ENCODE measurements around the gene DNM3. TPM values are rescaled to one million over a fixed set of nuclear protein-coding genes. Genes with fewer than 3 reads are reported as not detected.

The DNM3 gene
- total and polyA plus RNA-seq, 2 experiments from 2014 or later = 0.11 to 1.4 TPM

DNA sequence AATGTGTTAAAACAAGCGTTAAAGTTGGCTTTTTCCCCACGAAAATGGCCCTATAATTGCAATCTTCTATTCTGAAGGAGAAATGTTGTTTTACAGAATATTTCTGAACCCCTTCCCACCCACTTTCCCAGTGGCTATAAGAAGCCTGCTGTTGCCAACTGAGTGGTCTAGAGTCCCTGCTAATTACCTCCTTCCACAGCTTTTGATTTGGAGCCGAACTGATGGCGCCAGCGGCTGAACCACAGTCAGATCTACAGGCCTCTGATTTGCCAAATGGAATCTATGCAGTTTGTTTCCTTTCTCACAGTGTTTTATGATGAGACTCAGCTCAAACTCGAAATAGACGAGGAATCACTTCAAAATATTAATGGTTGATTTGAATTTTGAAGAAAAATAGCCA is 503.1 kb downstream of the DNM3 start:
- Histone ChIP-seq H3K4me2 (ENCODE audit: unreplicated experiment) (peak overlapping the region; percentile 90), H3K9ac (peak overlapping the region; percentile 79), H3K9me3 (ENCODE audit: low read depth) (no peaks in the 10 kb centered on the region), H4K20me1 (ENCODE audit: insufficient read depth) (no peaks in the 10 kb centered on the region), H3K79me2 (ENCODE audit: insufficient read depth) (no peaks in the 10 kb centered on the region), H2AFZ (peak overlapping the region; percentile 69), H3F3A (ENCODE audit: insufficient read depth) (peaks cover 37% of the 10 kb centered on the region), H3K27ac (peak overlapping the region; percentile 94), H3K4me3 (peak overlapping the region; percentile 66), H3K4me1 (ENCODE audit: insufficient read depth) (peaks cover 28% of the 10 kb centered on the region), H3K9me2 (ENCODE audit: insufficient read depth) (no peaks in the 10 kb centered on the region), H3K36me3 (ENCODE audit: low read depth) (no peaks in the 10 kb centered on the region), H3K27me3 (replicated peaks; ENCODE audit: insufficient read depth) (no peaks in the 10 kb centered on the region)
- in situ Hi-C loops (cut with MboI) = no loop called here
- 34 to 41% methylated on average over 7 of the region's 7 CpGs for WGBS, 2 experiments (ENCODE audit: low coverage in 1 of 2, low lambda C conversion rate in 2 of 2, missing lambda C conversion rate in 2 of 2)
- TF ChIP-seq EZH2 (IDR thresholded peaks at IDR 0.05; ENCODE audit: insufficient read depth, poor library complexity, severe bottlenecking) (no peak), EZH2phosphoT487 (IDR thresholded peaks at IDR 0.05; ENCODE audit: insufficient read depth, low read depth) (no peak)
- DNase-seq = peak; percentile 34

DNA sequence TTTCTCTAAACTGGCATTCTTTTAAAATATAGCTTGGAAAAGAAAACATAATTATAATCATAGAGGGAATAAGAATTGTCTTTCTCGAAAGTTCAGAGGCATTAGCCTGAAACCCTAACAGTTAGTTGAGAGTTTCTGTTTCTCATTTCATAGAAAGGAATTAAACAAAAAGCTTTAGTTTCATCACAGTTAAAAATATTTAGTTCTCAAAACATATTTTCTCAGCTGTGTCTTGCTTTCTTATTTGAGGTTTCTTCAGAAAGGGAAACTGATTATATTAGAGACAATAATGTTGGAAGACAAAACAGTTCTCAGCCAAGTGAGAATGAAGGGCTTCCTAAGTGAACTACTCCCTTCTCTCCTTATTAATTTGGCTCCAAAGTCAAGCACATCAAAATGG is 503.8 kb downstream of the DNM3 start:
- peak overlapping the region; percentile 90 for H3K4me2 ChIP-seq (ENCODE audit: unreplicated experiment)
- peaks cover 28% of the 10 kb centered on the region for H3K4me1 ChIP-seq (ENCODE audit: insufficient read depth)
- no peaks in the 10 kb centered on the region for H3K79me2 ChIP-seq (ENCODE audit: insufficient read depth)
- H3K27ac ChIP-seq = peak overlapping the region; percentile 94
- no peaks in the 10 kb centered on the region for H3K9me2 ChIP-seq (ENCODE audit: insufficient read depth)
- 42 to 56% methylated on average over 1 of the region's 1 CpG for WGBS, 2 experiments (ENCODE audit: low coverage in 1 of 2, low lambda C conversion rate in 2 of 2, missing lambda C conversion rate in 2 of 2)
- no peak for DNase-seq
- H3F3A ChIP-seq (ENCODE audit: insufficient read depth) = peaks cover 37% of the 10 kb centered on the region
- TF ChIP-seq EZH2phosphoT487 (IDR thresholded peaks at IDR 0.05; ENCODE audit: insufficient read depth, low read depth) = no peak
- no peak for TF ChIP-seq EZH2 (IDR thresholded peaks at IDR 0.05; ENCODE audit: insufficient read depth, poor library complexity, severe bottlenecking)
- H3K9me3 ChIP-seq (ENCODE audit: low read depth) = no peaks in the 10 kb centered on the region
- no peaks in the 10 kb centered on the region for H3K27me3 ChIP-seq (replicated peaks; ENCODE audit: insufficient read depth)
- H3K9ac ChIP-seq = peak overlapping the region; percentile 79; the same call in 1 of the 2 replicates
- no peaks in the 10 kb centered on the region for H3K36me3 ChIP-seq (ENCODE audit: low read depth)
- peak overlapping the region; percentile 69 for H2AFZ ChIP-seq
- H3K4me3 ChIP-seq = 0 out of 2 replicates have a peak overlapping the region, but pooled peaks have one; percentile 66
- in situ Hi-C loops (cut with MboI) = no loop called here
- no peaks in the 10 kb centered on the region for H4K20me1 ChIP-seq (ENCODE audit: insufficient read depth)

- Histone ChIP-seq H4K20me1 (ENCODE audit: insufficient read depth) (no peaks in the 10 kb centered on the region), H3K9me3 (ENCODE audit: low read depth) (no peaks in the 10 kb centered on the region), H3K9me2 (ENCODE audit: insufficient read depth) (no peaks in the 10 kb centered on the region), H3K27me3 (replicated peaks; ENCODE audit: insufficient read depth) (no peaks in the 10 kb centered on the region), H3K4me3 (no peak overlapping the region), H2AFZ (no peak overlapping the region), H3K27ac (no peak overlapping the region), H3F3A (ENCODE audit: insufficient read depth) (peaks cover 49% of the 10 kb centered on the region), H3K36me3 (ENCODE audit: low read depth) (no peaks in the 10 kb centered on the region), H3K4me2 (ENCODE audit: unreplicated experiment) (no peak overlapping the region), H3K79me2 (ENCODE audit: insufficient read depth) (no peaks in the 10 kb centered on the region), H3K4me1 (ENCODE audit: insufficient read depth) (peaks cover 43% of the 10 kb centered on the region), H3K9ac (no peak overlapping the region)
- in situ Hi-C loops (cut with MboI) = no loop called here
- no peak for TF ChIP-seq EZH2phosphoT487 (IDR thresholded peaks at IDR 0.05; ENCODE audit: insufficient read depth, low read depth)
- no peak for TF ChIP-seq EZH2 (IDR thresholded peaks at IDR 0.05; ENCODE audit: insufficient read depth, poor library complexity, severe bottlenecking)
- 95 to 96% methylated on average over 3 of the region's 3 CpGs for WGBS, 2 experiments (ENCODE audit: low coverage in 1 of 2, low lambda C conversion rate in 2 of 2, missing lambda C conversion rate in 2 of 2)
- no peak for DNase-seq
These were observed 506.1 kb downstream of the DNM3 start for GRCh38 chr1:172347416-172347815.

GRCh38 chr1:172350856-172351255 is 509.6 kb downstream of the DNM3 start:
- DNase-seq = no peak
- no peaks in the 10 kb centered on the region for H3K9me3 ChIP-seq (ENCODE audit: low read depth)
- H3K9ac ChIP-seq = no peak overlapping the region
- H3K27me3 ChIP-seq (replicated peaks; ENCODE audit: insufficient read depth) = no peaks in the 10 kb centered on the region
- H3K79me2 ChIP-seq (ENCODE audit: insufficient read depth) = no peaks in the 10 kb centered on the region
- peaks cover 24% of the 10 kb centered on the region for H3K4me1 ChIP-seq (ENCODE audit: insufficient read depth)
- no peaks in the 10 kb centered on the region for H4K20me1 ChIP-seq (ENCODE audit: insufficient read depth)
- in situ Hi-C loops (cut with MboI) = no loop called here
- no peak for TF ChIP-seq EZH2 (IDR thresholded peaks at IDR 0.05; ENCODE audit: insufficient read depth, poor library complexity, severe bottlenecking)
- no peak for TF ChIP-seq EZH2phosphoT487 (IDR thresholded peaks at IDR 0.05; ENCODE audit: insufficient read depth, low read depth)
- peaks cover 24% of the 10 kb centered on the region for H3F3A ChIP-seq (ENCODE audit: insufficient read depth)
- no peak overlapping the region for H3K4me3 ChIP-seq
- H3K36me3 ChIP-seq (ENCODE audit: low read depth) = no peaks in the 10 kb centered on the region
- H2AFZ ChIP-seq = peak overlapping the region; percentile 49
- no peaks in the 10 kb centered on the region for H3K9me2 ChIP-seq (ENCODE audit: insufficient read depth)
- peak overlapping the region; percentile 52 for H3K27ac ChIP-seq
- peak overlapping the region; percentile 57 for H3K4me2 ChIP-seq (ENCODE audit: unreplicated experiment)

DNA sequence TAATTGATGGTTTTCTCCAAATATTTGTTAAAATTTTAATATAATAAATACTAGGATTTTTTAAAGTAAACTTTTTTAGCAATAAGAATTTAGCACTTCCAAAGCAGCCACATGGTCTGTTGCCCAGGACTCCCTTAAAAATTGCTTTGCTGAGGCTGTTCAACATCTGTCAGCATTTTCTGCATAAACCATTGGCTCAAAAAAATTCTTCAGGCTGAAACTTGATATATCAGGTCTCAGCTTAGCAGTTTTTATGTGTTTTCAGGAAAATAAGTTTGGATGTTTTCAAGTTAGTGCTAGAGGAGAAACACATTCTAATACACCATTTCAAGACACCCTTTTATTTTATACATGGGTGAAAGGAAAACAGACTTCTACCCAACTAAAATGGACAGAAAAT is 510.0 kb downstream of the DNM3 start:
- peaks cover 29% of the 10 kb centered on the region for H3F3A ChIP-seq (ENCODE audit: insufficient read depth)
- H3K27me3 ChIP-seq (replicated peaks; ENCODE audit: insufficient read depth) = no peaks in the 10 kb centered on the region
- peaks cover 29% of the 10 kb centered on the region for H3K4me1 ChIP-seq (ENCODE audit: insufficient read depth)
- no peak overlapping the region for H3K9ac ChIP-seq
- H2AFZ ChIP-seq = peak overlapping the region; percentile 2; the same call in 1 of the 2 replicates
- H3K4me3 ChIP-seq = no peak overlapping the region
- TF ChIP-seq EZH2phosphoT487 (IDR thresholded peaks at IDR 0.05; ENCODE audit: insufficient read depth, low read depth) (no peak), EZH2 (IDR thresholded peaks at IDR 0.05; ENCODE audit: insufficient read depth, poor library complexity, severe bottlenecking) (no peak)
- no peaks in the 10 kb centered on the region for H3K9me2 ChIP-seq (ENCODE audit: insufficient read depth)
- H3K36me3 ChIP-seq (ENCODE audit: low read depth) = no peaks in the 10 kb centered on the region
- peak overlapping the region; percentile 52 for H3K27ac ChIP-seq
- H3K9me3 ChIP-seq (ENCODE audit: low read depth) = no peaks in the 10 kb centered on the region
- no peaks in the 10 kb centered on the region for H4K20me1 ChIP-seq (ENCODE audit: insufficient read depth)
- DNase-seq = peak; percentile 42
- in situ Hi-C loops (cut with MboI) = no loop called here
- peak overlapping the region; percentile 57 for H3K4me2 ChIP-seq (ENCODE audit: unreplicated experiment)
- H3K79me2 ChIP-seq (ENCODE audit: insufficient read depth) = no peaks in the 10 kb centered on the region

Data from GM23248 (cell line).